Osteoblast (primary cell): ENCODE results near the gene RSPO3. TPM values are rescaled to one million over a fixed set of nuclear protein-coding genes. Genes with fewer than 3 reads are reported as not detected.

ENCODE experiments used
- DNase-seq: peaks from one replicate; pipeline ENCODE4 v3.0.0; 2011; ENCODE audit warnings: low spot score, mixed read lengths; ENCODE audit not compliant: insufficient read length; ENCODE audit errors: missing footprints
- H2AFZ ChIP-seq: 2 replicates; pipeline ENCODE4 v1.6.0; 2011; ENCODE audit warnings: mild to moderate bottlenecking, low read length
- H3K27ac ChIP-seq: 2 replicates; pipeline ENCODE4 v1.5.1; 2011; ENCODE audit warnings: mild to moderate bottlenecking, low read depth, low read length, moderate library complexity
- H3K27me3 ChIP-seq: 2 replicates; pipeline ENCODE4 v1.6.0; 2012; ENCODE audit warnings: mild to moderate bottlenecking, control low read depth, inconsistent platforms, low read length, moderate library complexity; ENCODE audit not compliant: insufficient read depth
- H3K36me3 ChIP-seq: 2 replicates; pipeline ENCODE4 v1.5.1; 2011; ENCODE audit warnings: mild to moderate bottlenecking, low read length, control low read depth, moderate library complexity; ENCODE audit not compliant: insufficient read depth
- H3K4me1 ChIP-seq: 2 replicates; pipeline ENCODE4 v1.5.1; 2011; ENCODE audit warnings: mild to moderate bottlenecking, low read length, control low read depth, moderate library complexity; ENCODE audit not compliant: insufficient read depth
- H3K4me2 ChIP-seq: 2 replicates; pipeline ENCODE4 v1.6.0; 2011; ENCODE audit warnings: mild to moderate bottlenecking, low read length; ENCODE audit not compliant: insufficient read depth
- H3K4me3 ChIP-seq: fragments of 200-600 bp; sonication (generic); 3 replicates; pipeline ENCODE4 v1.5.1; 2012; ENCODE audit warnings: mild to moderate bottlenecking, low read length, inconsistent platforms; ENCODE audit not compliant: insufficient read depth
- H3K79me2 ChIP-seq: 2 replicates; pipeline ENCODE4 v1.6.0; 2012; ENCODE audit warnings: mild to moderate bottlenecking, low read length, control low read depth, inconsistent platforms; ENCODE audit not compliant: insufficient read depth
- H3K9me3 ChIP-seq: 2 replicates; pipeline ENCODE4 v1.5.1; 2011; ENCODE audit warnings: low read depth, low read length, control low read depth
- H4K20me1 ChIP-seq: 2 replicates; pipeline ENCODE4 v1.6.0; 2012; ENCODE audit warnings: mild to moderate bottlenecking, low read length, control low read depth; ENCODE audit not compliant: insufficient read depth
- total RNA-seq: library from RNA; depleted of rRNA; stranded (reverse); fragments of >200 nt; gene quantifications from 2 replicates; pipeline ENCODE4 v1.2.3, GENCODE V29; 2012
- TF ChIP-seq, protein P1 (sequence below): IDR thresholded peaks from 2 replicates; pipeline ENCODE4 v1.5.1; 2011; ENCODE audit warnings: mild to moderate bottlenecking, low read depth, low read length, moderate library complexity; ENCODE audit errors: extremely low read depth

RSPO3 gene
- total RNA-seq, 1 donor: 1.8 TPM

DNA sequence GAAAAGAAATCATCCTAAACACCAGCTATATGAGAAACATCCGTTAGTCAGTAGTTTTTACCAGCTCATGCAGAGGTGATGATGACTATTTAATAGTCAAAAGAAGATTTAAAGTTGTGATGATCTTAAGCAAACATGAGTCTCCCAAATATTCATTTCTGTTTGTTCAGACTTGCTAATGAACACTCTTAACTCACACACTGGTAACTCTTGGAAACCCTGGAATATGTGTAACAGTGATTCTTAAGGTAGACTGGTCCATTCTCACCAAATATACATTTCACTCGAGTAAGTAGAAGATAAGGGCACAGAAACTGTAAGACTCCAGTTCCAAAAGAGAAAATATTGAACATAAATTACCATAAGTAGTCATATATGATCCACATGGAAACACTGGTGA is 29.1 kb downstream of the RSPO3 start:
- Histone ChIP-seq H4K20me1 (no peaks in the 10 kb centered on the region), H2AFZ (no peak overlapping the region), H3K4me3 (no peak overlapping the region), H3K27me3 (no peaks in the 10 kb centered on the region), H3K79me2 (no peaks in the 10 kb centered on the region), H3K4me2 (no peak overlapping the region), H3K36me3 (no peaks in the 10 kb centered on the region), H3K9me3 (no peaks in the 10 kb centered on the region), H3K4me1 (peaks cover 11% of the 10 kb centered on the region), H3K27ac (no peak overlapping the region)
- TF ChIP-seq, protein P1, sequence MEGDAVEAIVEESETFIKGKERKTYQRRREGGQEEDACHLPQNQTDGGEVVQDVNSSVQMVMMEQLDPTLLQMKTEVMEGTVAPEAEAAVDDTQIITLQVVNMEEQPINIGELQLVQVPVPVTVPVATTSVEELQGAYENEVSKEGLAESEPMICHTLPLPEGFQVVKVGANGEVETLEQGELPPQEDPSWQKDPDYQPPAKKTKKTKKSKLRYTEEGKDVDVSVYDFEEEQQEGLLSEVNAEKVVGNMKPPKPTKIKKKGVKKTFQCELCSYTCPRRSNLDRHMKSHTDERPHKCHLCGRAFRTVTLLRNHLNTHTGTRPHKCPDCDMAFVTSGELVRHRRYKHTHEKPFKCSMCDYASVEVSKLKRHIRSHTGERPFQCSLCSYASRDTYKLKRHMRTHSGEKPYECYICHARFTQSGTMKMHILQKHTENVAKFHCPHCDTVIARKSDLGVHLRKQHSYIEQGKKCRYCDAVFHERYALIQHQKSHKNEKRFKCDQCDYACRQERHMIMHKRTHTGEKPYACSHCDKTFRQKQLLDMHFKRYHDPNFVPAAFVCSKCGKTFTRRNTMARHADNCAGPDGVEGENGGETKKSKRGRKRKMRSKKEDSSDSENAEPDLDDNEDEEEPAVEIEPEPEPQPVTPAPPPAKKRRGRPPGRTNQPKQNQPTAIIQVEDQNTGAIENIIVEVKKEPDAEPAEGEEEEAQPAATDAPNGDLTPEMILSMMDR: no peak
- DNase-seq: no peak

DNA sequence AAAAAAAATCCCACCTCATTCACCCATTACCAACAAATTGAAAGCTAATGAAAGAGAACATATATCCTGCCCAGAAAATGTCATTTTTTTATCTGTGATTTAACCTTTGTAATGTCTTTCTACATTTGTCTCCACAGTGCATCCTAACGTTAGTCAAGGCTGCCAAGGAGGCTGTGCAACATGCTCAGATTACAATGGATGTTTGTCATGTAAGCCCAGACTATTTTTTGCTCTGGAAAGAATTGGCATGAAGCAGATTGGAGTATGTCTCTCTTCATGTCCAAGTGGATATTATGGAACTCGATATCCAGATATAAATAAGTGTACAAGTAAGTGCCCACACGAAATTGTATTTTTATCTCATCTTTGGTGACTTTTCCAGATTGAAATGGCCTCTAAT is 30.0 kb downstream of the RSPO3 start:
- Histone ChIP-seq H3K27me3 (no peaks in the 10 kb centered on the region), H3K27ac (no peak overlapping the region), H2AFZ (no peak overlapping the region), H3K9me3 (no peaks in the 10 kb centered on the region), H3K79me2 (no peaks in the 10 kb centered on the region), H3K36me3 (no peaks in the 10 kb centered on the region), H4K20me1 (no peaks in the 10 kb centered on the region), H3K4me1 (peaks cover 11% of the 10 kb centered on the region), H3K4me3 (no peak overlapping the region), H3K4me2 (no peak overlapping the region)
- TF ChIP-seq, protein P1: no peak
- DNase-seq: no peak

DNA sequence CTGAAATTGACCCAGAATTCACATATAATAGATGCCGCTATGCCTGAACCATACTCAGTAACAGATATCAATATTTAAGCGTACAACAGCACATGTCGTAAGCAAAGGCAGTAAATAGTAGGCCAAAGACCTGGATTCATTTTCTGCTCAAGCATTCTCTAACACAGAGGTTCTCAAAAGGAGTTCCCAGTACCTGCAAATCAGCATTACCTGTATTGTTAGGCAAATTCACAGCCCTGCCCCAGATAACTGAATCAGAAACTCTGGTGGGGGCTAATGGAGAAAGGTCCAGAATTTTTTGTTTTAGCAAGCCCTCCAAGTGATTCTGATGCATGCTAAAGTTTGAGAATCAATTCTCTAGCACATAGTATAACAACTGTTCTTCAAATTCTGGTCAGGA is 36.0 kb downstream of the RSPO3 start:
- Histone ChIP-seq H3K4me3 (no peak overlapping the region), H4K20me1 (no peaks in the 10 kb centered on the region), H3K79me2 (no peaks in the 10 kb centered on the region), H3K4me1 (no peaks in the 10 kb centered on the region), H3K9me3 (no peaks in the 10 kb centered on the region), H3K27me3 (no peaks in the 10 kb centered on the region), H3K27ac (no peak overlapping the region), H2AFZ (no peak overlapping the region), H3K36me3 (no peaks in the 10 kb centered on the region), H3K4me2 (no peak overlapping the region)
- TF ChIP-seq, protein P1: no peak
- DNase-seq: no peak

DNA sequence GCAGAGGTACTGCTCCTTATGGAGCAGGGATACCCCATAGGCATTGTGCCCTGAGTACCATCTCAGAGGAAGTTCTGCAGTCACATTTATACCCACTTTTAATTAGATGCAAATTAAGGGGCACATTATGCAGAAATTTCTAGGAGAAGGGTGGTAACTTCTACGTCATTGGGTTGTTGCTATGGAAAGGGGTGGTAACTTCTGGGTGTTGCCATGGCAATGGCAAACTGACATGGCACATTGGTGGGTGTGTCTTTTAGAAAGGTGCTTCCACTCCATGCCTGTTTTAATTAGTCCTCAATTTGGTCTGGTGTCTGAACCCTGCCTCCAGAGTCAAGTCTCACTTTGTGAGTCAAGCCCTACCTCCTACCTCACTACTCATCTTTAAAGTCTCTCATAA is 42.0 kb downstream of the RSPO3 start:
- Histone ChIP-seq H3K79me2 (no peaks in the 10 kb centered on the region), H3K27me3 (no peaks in the 10 kb centered on the region), H3K4me2 (no peak overlapping the region), H2AFZ (no peak overlapping the region), H3K4me1 (peaks cover 5% of the 10 kb centered on the region), H3K4me3 (no peak overlapping the region), H3K9me3 (no peaks in the 10 kb centered on the region), H4K20me1 (no peaks in the 10 kb centered on the region), H3K36me3 (no peaks in the 10 kb centered on the region), H3K27ac (no peak overlapping the region)
- TF ChIP-seq, protein P1: no peak
- no peak for DNase-seq
